RWPE2 (cell line): ENCODE measurements around the gene ENTPD7.

ENCODE experiments used
- ATAC-seq: fragments of 200-7000 bp; cut with Tn5 transposase; 3 replicates; pipeline ENCODE4 v1.9.1; 2021; ENCODE audit warnings: low read depth
- DNase-seq: peaks from one replicate; pipeline ENCODE4 v3.0.0-alpha.2; 2020; ENCODE audit warnings: low spot score
- H3K27ac ChIP-seq: fragments of 450-650 bp; 2 replicates; pipeline ENCODE4 v1.5.1; 2017; ENCODE audit warnings: mild to moderate bottlenecking; ENCODE audit not compliant: poor library complexity, severe bottlenecking
- H3K27me3 ChIP-seq: fragments of 250-450 bp; sonication (Bioruptor Pico); 2 replicates; pipeline ENCODE4 v1.5.1; 2021; ENCODE audit warnings: mild to moderate bottlenecking, moderate library complexity; ENCODE audit not compliant: insufficient read depth, poor library complexity, severe bottlenecking
- H3K36me3 ChIP-seq: fragments of 250-450 bp; sonication (Bioruptor Pico); 2 replicates; pipeline ENCODE4 v1.5.1; 2020; ENCODE audit warnings: low read depth, mild to moderate bottlenecking, moderate library complexity
- H3K4me1 ChIP-seq: fragments of 250-450 bp; sonication (Bioruptor Pico); 2 replicates; pipeline ENCODE4 v1.5.1; 2021; ENCODE audit warnings: mild to moderate bottlenecking, moderate library complexity; ENCODE audit not compliant: insufficient read depth, poor library complexity, severe bottlenecking
- H3K4me3 ChIP-seq: fragments of 250-450 bp; sonication (Bioruptor Pico); 2 replicates; pipeline ENCODE4 v1.5.1; 2021; ENCODE audit warnings: mild to moderate bottlenecking, moderate library complexity; ENCODE audit not compliant: severe bottlenecking
- H3K9me3 ChIP-seq: fragments of 250-450 bp; sonication (Bioruptor Pico); 2 replicates; pipeline ENCODE4 v1.5.1; 2021; ENCODE audit warnings: mild to moderate bottlenecking, moderate library complexity; ENCODE audit not compliant: severe bottlenecking
- CTCF ChIP-seq: fragments of 450-650 bp; IDR thresholded peaks from one replicate; pipeline ENCODE4 v1.5.1; 2017; ENCODE audit warnings: mild to moderate bottlenecking, moderate library complexity; ENCODE audit not compliant: poor library complexity, severe bottlenecking

ENTPD7 gene

GRCh38 chr10:99659031-99659867, at the start of gene ENTPD7:
TSS of gene ENTPD7 (plus strand) at chr10:99659509. CDS start at chr10:99659957, 448 bp downstream.
- DNase-seq (peak; percentile 98), ATAC-seq (peak; percentile 90)
- peak within 1 kb of the TSS; percentile 86 for H3K4me3 ChIP-seq
- no peaks in the 10 kb centered on the region for H3K9me3 ChIP-seq
- H3K4me1 ChIP-seq, result peaks cover 68% of the 10 kb centered on the region
- H3K27me3 ChIP-seq, result no peaks in the 10 kb centered on the region
- H3K36me3 ChIP-seq, result peaks cover 36% of the 10 kb centered on the region
- TF ChIP-seq CTCF, result no peak
- peak within 1 kb of the TSS; percentile 94 for H3K27ac ChIP-seq

GRCh38 chr10:99610221-99610620, 49.1 kb upstream of the ENTPD7 start:
- no peak for ATAC-seq
- peaks cover 28% of the 10 kb centered on the region for H3K36me3 ChIP-seq
- H3K27ac ChIP-seq, result no peak overlapping the region
- no peak for TF ChIP-seq CTCF
- H3K4me3 ChIP-seq, result no peak overlapping the region
- no peaks in the 10 kb centered on the region for H3K27me3 ChIP-seq
- no peak for DNase-seq
- no peaks in the 10 kb centered on the region for H3K9me3 ChIP-seq
- H3K4me1 ChIP-seq, result no peaks in the 10 kb centered on the region

GRCh38 chr10:99611326-99611725, 48.0 kb upstream of the ENTPD7 start:
- ATAC-seq (no peak), DNase-seq (no peak)
- peaks cover 38% of the 10 kb centered on the region for H3K36me3 ChIP-seq
- no peak for TF ChIP-seq CTCF
- H3K4me3 ChIP-seq, result no peak overlapping the region
- H3K4me1 ChIP-seq, result no peaks in the 10 kb centered on the region
- no peaks in the 10 kb centered on the region for H3K9me3 ChIP-seq
- no peak overlapping the region for H3K27ac ChIP-seq
- no peaks in the 10 kb centered on the region for H3K27me3 ChIP-seq

- no peaks in the 10 kb centered on the region for H3K4me1 ChIP-seq
- DNase-seq (no peak), ATAC-seq (peak; percentile 73)
- no peaks in the 10 kb centered on the region for H3K27me3 ChIP-seq
- H3K4me3 ChIP-seq, result no peak overlapping the region
- H3K36me3 ChIP-seq, result peaks cover 40% of the 10 kb centered on the region
- no peak overlapping the region for H3K27ac ChIP-seq
- no peaks in the 10 kb centered on the region for H3K9me3 ChIP-seq
- peak; percentile 87 for TF ChIP-seq CTCF
Observed at GRCh38 chr10:99612167-99612831, 47.0 kb upstream of the ENTPD7 start.

- peaks cover 7% of the 10 kb centered on the region for H3K4me1 ChIP-seq
- peaks cover 43% of the 10 kb centered on the region for H3K36me3 ChIP-seq
- ATAC-seq (no peak), DNase-seq (no peak)
- TF ChIP-seq CTCF, result no peak
- H3K27ac ChIP-seq, result no peak overlapping the region
- no peaks in the 10 kb centered on the region for H3K27me3 ChIP-seq
- H3K4me3 ChIP-seq, result no peak overlapping the region
- H3K9me3 ChIP-seq, result no peaks in the 10 kb centered on the region
Observed at GRCh38 chr10:99615426-99615825, 43.9 kb upstream of the ENTPD7 start.
